MCF 10A (cell line): ENCODE results near the gene IVD. TPM values are rescaled to one million over a fixed set of nuclear protein-coding genes. Genes with fewer than 3 reads are reported as not detected.

ENCODE experiments used
- BruUV-seq: library from RNA; stranded (reverse); fragments of 400-500 nt; replicated peaks from 2 replicates; lab custom pipeline; 2021; lab: Mats Ljungman, UMichigan
- CTCF ChIA-PET: fragments of 300-600 bp; sonication (Branson Sonifier 250); formaldehyde crosslinking; extraction: SDS; loops from one replicate; lab custom pipeline; 2021; ENCODE audit warnings: antibody characterized with exemption, inconsistent platforms; lab: Yijun Ruan, JAX
- POLR2A ChIA-PET: fragments of 300-600, 350-650 bp; sonication (Branson Sonifier 250); formaldehyde crosslinking; extraction: SDS; loops from one replicate; lab custom pipeline; 2020; ENCODE audit warnings: antibody characterized with exemption, inconsistent platforms; lab: Yijun Ruan, JAX
- DNase-seq: peaks from one replicate; pipeline ENCODE4 v3.0.0-alpha.2; 2018; ENCODE audit not compliant: unreplicated experiment
- H3K27ac Mint-ChIP-seq: one replicate; pipeline ENCODE4 v1.8.0; 2022; ENCODE audit warnings: mild to moderate bottlenecking, low read depth, mixed read lengths; ENCODE audit not compliant: unreplicated experiment
- H3K27me3 Mint-ChIP-seq: one replicate; pipeline ENCODE4 v1.8.0; 2022; ENCODE audit warnings: mixed read lengths; ENCODE audit not compliant: insufficient read depth, unreplicated experiment
- H3K36me3 Mint-ChIP-seq: one replicate; pipeline ENCODE4 v1.8.0; 2022; ENCODE audit warnings: mild to moderate bottlenecking, moderate library complexity, mixed read lengths; ENCODE audit not compliant: insufficient read depth, unreplicated experiment
- H3K4me1 Mint-ChIP-seq: one replicate; pipeline ENCODE4 v1.8.0; 2022; ENCODE audit warnings: mixed read lengths; ENCODE audit not compliant: insufficient read depth, unreplicated experiment
- H3K4me3 Mint-ChIP-seq: one replicate; pipeline ENCODE4 v1.8.0; 2022; ENCODE audit warnings: mild to moderate bottlenecking, moderate library complexity, mixed read lengths; ENCODE audit not compliant: unreplicated experiment
- H3K9me3 Mint-ChIP-seq: one replicate; pipeline ENCODE4 v1.8.0; 2022; ENCODE audit warnings: mixed read lengths; ENCODE audit not compliant: unreplicated experiment
- CTCF ChIP-seq: fragments of 200-600 bp; IDR thresholded peaks from one replicate; pipeline ENCODE4 v1.8.0; 2022; ENCODE audit warnings: antibody characterized with exemption, mild to moderate bottlenecking; ENCODE audit not compliant: unreplicated experiment
- intact Hi-C: fragments of 100-400 bp; cut with micrococcal nuclease; formaldehyde crosslinking; loops from 2 replicates; pipeline ENCODE4 v1.14.1; 2022
- total RNA-seq: library from RNA; stranded (reverse); gene quantifications from 2 replicates; pipeline ENCODE4 v1.2.3, GENCODE V29; 2022

Gene IVD
- total RNA-seq, 1 experiment from 2014 or later = 61.6 TPM

- intact Hi-C loops = no loop called here
- TF ChIP-seq CTCF = no peak
- Mint-ChIP-seq H3K27me3 (no peaks in the 10 kb centered on the region), H3K36me3 (peaks cover 20% of the 10 kb centered on the region), H3K27ac (no peak overlapping the region), H3K9me3 (no peaks in the 10 kb centered on the region), H3K4me1 (peaks cover 14% of the 10 kb centered on the region), H3K4me3 (no peak overlapping the region)
- no peak for DNase-seq
- CTCF ChIA-PET = interaction anchor here (0.7 kb wide), 1 partner anchor 122 kb away, joined by 4 read pairs; no protein-coding TSS in a partner anchor
- BruUV-seq = no TSS peak
- POLR2A ChIA-PET = no interaction called here
Observed at GRCh38 chr15:40460404-40460803, 54.8 kb downstream of the IVD start.

- POLR2A ChIA-PET = no interaction called here
- H3K4me3 Mint-ChIP-seq = no peak overlapping the region
- H3K4me1 Mint-ChIP-seq = no peaks in the 10 kb centered on the region
- CTCF ChIA-PET = no interaction called here
- H3K27ac Mint-ChIP-seq = no peak overlapping the region
- H3K9me3 Mint-ChIP-seq = no peaks in the 10 kb centered on the region
- no peak for TF ChIP-seq CTCF
- H3K27me3 Mint-ChIP-seq = no peaks in the 10 kb centered on the region
- peaks cover 25% of the 10 kb centered on the region for H3K36me3 Mint-ChIP-seq
- DNase-seq = no peak
- no TSS peak for BruUV-seq
- intact Hi-C loops = no loop called here
Observed at GRCh38 chr15:40461958-40462357, 56.4 kb downstream of the IVD start.

GRCh38 chr15:40463279-40463678 lies 57.7 kb downstream of the IVD start:
- TF ChIP-seq CTCF = no peak
- Mint-ChIP-seq H3K36me3 (peaks cover 33% of the 10 kb centered on the region), H3K9me3 (no peaks in the 10 kb centered on the region), H3K4me3 (no peak overlapping the region), H3K27me3 (no peaks in the 10 kb centered on the region), H3K4me1 (no peaks in the 10 kb centered on the region), H3K27ac (no peak overlapping the region)
- no TSS peak for BruUV-seq
- no peak for DNase-seq
- ChIA-PET POLR2A (interaction anchor here (0.7 kb wide), 1 partner anchor 127 kb away, joined by 3 read pairs; no protein-coding TSS in a partner anchor), CTCF (interaction anchor here (0.6 kb wide), 1 partner anchor 199 kb away, joined by 3 read pairs; no protein-coding TSS in a partner anchor)
- intact Hi-C loops = no loop called here

GRCh38 chr15:40463886-40464545 lies 58.4 kb downstream of the IVD start:
- H3K9me3 Mint-ChIP-seq = no peaks in the 10 kb centered on the region

More at GRCh38 chr15:40463886-40464545, 58.4 kb downstream of the IVD start:
- H3K27me3 Mint-ChIP-seq = no peaks in the 10 kb centered on the region
- BruUV-seq = no TSS peak
- ChIA-PET POLR2A (no interaction called here), CTCF (no interaction called here)
- intact Hi-C loops = no loop called here
- no peak for TF ChIP-seq CTCF
- H3K36me3 Mint-ChIP-seq = peaks cover 33% of the 10 kb centered on the region
- no peaks in the 10 kb centered on the region for H3K4me1 Mint-ChIP-seq
- H3K4me3 Mint-ChIP-seq = no peak overlapping the region
- H3K27ac Mint-ChIP-seq = no peak overlapping the region
- DNase-seq = no peak
